Activated CD4-positive, alpha-beta T cell treated with anti-CD3 and anti-CD28 coated beads for 4 hours (primary cell): ENCODE results near the gene KAZN.
"Not testable (repeated sequence)": the region's sequence is repeated elsewhere in the genome, so short reads cannot be mapped to it uniquely, and the experiment has no call there.

Experiments used
- DNase-seq, 2 donors: peaks; one replicate each; pipeline ENCODE4 v3.0.0-alpha.2; 2020

Gene KAZN

GRCh38 chr1:15020943-15021745, 422.7 kb downstream of the KAZN start:
- DNase-seq = no peak

- no peak for DNase-seq
Measured at GRCh38 chr1:15022048-15022447, 423.6 kb downstream of the KAZN start.

GRCh38 chr1:15023205-15023604, 424.7 kb downstream of the KAZN start:
- no peak for DNase-seq

- DNase-seq = no peak
Measured at GRCh38 chr1:15023976-15024375, 425.5 kb downstream of the KAZN start.

GRCh38 chr1:15026117-15026489, 427.6 kb downstream of the KAZN start:
- DNase-seq = no peak

GRCh38 chr1:15027515-15027986, 429.1 kb downstream of the KAZN start:
- peak in 1 of 2 donors; percentile 13 for DNase-seq

- DNase-seq = no peak
Measured at GRCh38 chr1:15028102-15028501, 429.6 kb downstream of the KAZN start.

- DNase-seq = no peak
Measured at GRCh38 chr1:15028616-15029015, 430.1 kb downstream of the KAZN start.

GRCh38 chr1:15029036-15029435, 430.6 kb downstream of the KAZN start:
- no peak for DNase-seq

GRCh38 chr1:15029786-15030185, 431.3 kb downstream of the KAZN start:
- no peak for DNase-seq

- no peak for DNase-seq
Measured at GRCh38 chr1:15031251-15031933, 432.9 kb downstream of the KAZN start.

- DNase-seq = no peak
Measured at GRCh38 chr1:15033264-15033663, 434.8 kb downstream of the KAZN start.

GRCh38 chr1:15034656-15035055, 436.2 kb downstream of the KAZN start:
- DNase-seq = no peak

GRCh38 chr1:15035236-15035635, 436.8 kb downstream of the KAZN start:
- no peak for DNase-seq

- no peak for DNase-seq
Measured at GRCh38 chr1:15036101-15036500, 437.6 kb downstream of the KAZN start.

GRCh38 chr1:15038232-15039016, 439.9 kb downstream of the KAZN start:
- DNase-seq = no peak

GRCh38 chr1:15039017-15039648, 440.6 kb downstream of the KAZN start:
- no peak for DNase-seq

- no peak for DNase-seq
Measured at GRCh38 chr1:15039901-15040300, 441.4 kb downstream of the KAZN start.

GRCh38 chr1:15040685-15041084, 442.2 kb downstream of the KAZN start:
- DNase-seq = not testable (repeated sequence)

GRCh38 chr1:15042866-15043265, 444.4 kb downstream of the KAZN start:
- DNase-seq = no peak

- no peak for DNase-seq
Measured at GRCh38 chr1:15043934-15044333, 445.4 kb downstream of the KAZN start.

- no peak for DNase-seq
Measured at GRCh38 chr1:15045123-15045522, 446.6 kb downstream of the KAZN start.
